SK-N-DZ (cell line): Measurements from ENCODE around the gene TXNRD3.

Experiments used
- small RNA-seq, 2 experiments: library from RNA; depleted of rRNA; stranded (forward); fragments of <200 nt; gene quantifications; one replicate each; pipeline ENCODE3, GENCODE V24; 2014

Gene TXNRD3

Small RNAs within 50 kb of the gene (small RNA-seq; reads per million reads assigned to genes)
- gene RNA5SP138 = 0 to 0.09 reads per million in 2 experiments
